Sigmoid colon (tissue), 4 donors: ENCODE results near the gene LAIR2.
"Not testable (repeated sequence)": the region's sequence is repeated elsewhere in the genome, so short reads cannot be mapped to it uniquely, and the experiment has no call there.

Experiments used
- EP300 ChIP-seq, 4 donors: sonication (generic); formaldehyde crosslinking; IDR thresholded peaks; one replicate each; pipeline ENCODE4 v1.6.1; 2017; ENCODE audit warnings: antibody characterized with exemption in 4 of 4
- POLR2A ChIP-seq, 2 donors: fragments of 450-650 bp; IDR thresholded peaks; one replicate each; pipeline ENCODE4 v1.6.1; 2016; ENCODE audit warnings: antibody characterized with exemption in 2 of 2, mild to moderate bottlenecking in 2 of 2, moderate library complexity in 2 of 2
- POLR2AphosphoS5 ChIP-seq, 4 donors: sonication (generic); formaldehyde crosslinking; IDR thresholded peaks; one replicate each; pipeline ENCODE4 v1.6.1; 2017; ENCODE audit warnings: antibody characterized with exemption in 4 of 4
- TF ChIP-seq, protein P1 (sequence below), 4 experiments: fragments of 450-650 bp in 3 of 4; fragments of 200-600 bp in 1 of 4; IDR thresholded peaks; one replicate each; pipeline ENCODE4 v1.5.1; 2016 to 2019; ENCODE audit warnings: antibody characterized with exemption in 4 of 4, mild to moderate bottlenecking in 3 of 4, moderate library complexity in 2 of 4

- TF ChIP-seq, protein P1, sequence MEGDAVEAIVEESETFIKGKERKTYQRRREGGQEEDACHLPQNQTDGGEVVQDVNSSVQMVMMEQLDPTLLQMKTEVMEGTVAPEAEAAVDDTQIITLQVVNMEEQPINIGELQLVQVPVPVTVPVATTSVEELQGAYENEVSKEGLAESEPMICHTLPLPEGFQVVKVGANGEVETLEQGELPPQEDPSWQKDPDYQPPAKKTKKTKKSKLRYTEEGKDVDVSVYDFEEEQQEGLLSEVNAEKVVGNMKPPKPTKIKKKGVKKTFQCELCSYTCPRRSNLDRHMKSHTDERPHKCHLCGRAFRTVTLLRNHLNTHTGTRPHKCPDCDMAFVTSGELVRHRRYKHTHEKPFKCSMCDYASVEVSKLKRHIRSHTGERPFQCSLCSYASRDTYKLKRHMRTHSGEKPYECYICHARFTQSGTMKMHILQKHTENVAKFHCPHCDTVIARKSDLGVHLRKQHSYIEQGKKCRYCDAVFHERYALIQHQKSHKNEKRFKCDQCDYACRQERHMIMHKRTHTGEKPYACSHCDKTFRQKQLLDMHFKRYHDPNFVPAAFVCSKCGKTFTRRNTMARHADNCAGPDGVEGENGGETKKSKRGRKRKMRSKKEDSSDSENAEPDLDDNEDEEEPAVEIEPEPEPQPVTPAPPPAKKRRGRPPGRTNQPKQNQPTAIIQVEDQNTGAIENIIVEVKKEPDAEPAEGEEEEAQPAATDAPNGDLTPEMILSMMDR (IDR thresholded peaks at IDR 0.05), result not testable (repeated sequence)
- not testable (repeated sequence) for TF ChIP-seq EP300, POLR2AphosphoS5, POLR2A (IDR thresholded peaks at IDR 0.05)
These were observed 36.5 kb upstream of the LAIR2 start for GRCh38 chr19:54466110-54466480.
